HepG2 (cell line): ENCODE results near the gene XPO1. TPM values are rescaled to one million over a fixed set of nuclear protein-coding genes. Genes with fewer than 3 reads are reported as not detected.
A peak's percentile ranks its signal among the peaks of the same experiment; 100 is the strongest.

Source experiments
- ARNT2 ChIP-seq: sonication (generic); formaldehyde crosslinking; IDR thresholded peaks from 2 replicates; pipeline ENCODE4 v1.8.0; 2022; ENCODE audit warnings: mild to moderate bottlenecking, low read depth, missing genetic modification reagents, moderate library complexity
- CSRNP1 ChIP-seq: sonication (generic); formaldehyde crosslinking; IDR thresholded peaks from 2 replicates; pipeline ENCODE4 v1.8.1; 2023; ENCODE audit warnings: mild to moderate bottlenecking, missing genetic modification reagents
- EHMT2 ChIP-seq: fragments of 200-600 bp; sonication (generic); IDR thresholded peaks from 2 replicates; pipeline ENCODE4 v1.7.0; 2017; ENCODE audit warnings: antibody characterized with exemption, low read depth, low read length, borderline replicate concordance
- HOXA5 ChIP-seq: sonication (generic); formaldehyde crosslinking; IDR thresholded peaks from 2 replicates; pipeline ENCODE4 v1.4.0; 2020; ENCODE audit warnings: missing genetic modification reagents
- MIER3 ChIP-seq: IDR thresholded peaks from 2 replicates; pipeline ENCODE4 v1.6.1; 2016; ENCODE audit warnings: missing compliant biosample characterization, borderline replicate concordance
- MTA3 ChIP-seq: sonication (generic); formaldehyde crosslinking; IDR thresholded peaks from 2 replicates; pipeline ENCODE4 v1.4.0; 2020; ENCODE audit warnings: missing genetic modification reagents
- MTF2 ChIP-seq: sonication (generic); formaldehyde crosslinking; IDR thresholded peaks from 2 replicates; pipeline ENCODE4 v1.5.0; 2020; ENCODE audit warnings: missing genetic modification reagents, borderline replicate concordance
- NFATC3 ChIP-seq: sonication (generic); formaldehyde crosslinking; IDR thresholded peaks from 2 replicates; pipeline ENCODE4 v1.5.1; 2020; ENCODE audit warnings: mild to moderate bottlenecking, missing genetic modification reagents
- PBX2 ChIP-seq: IDR thresholded peaks from 2 replicates; pipeline ENCODE4 v1.6.1; 2016; ENCODE audit warnings: control low read depth
- RERE ChIP-seq: IDR thresholded peaks from 2 replicates; pipeline ENCODE4 v1.6.1; 2016; ENCODE audit warnings: low read depth, missing genetic modification reagents, missing compliant biosample characterization
- TAF15 ChIP-seq: fragments of 200-400 bp; formaldehyde crosslinking; IDR thresholded peaks from one replicate; pipeline ENCODE4 v1.6.1; 2018; ENCODE audit warnings: mild to moderate bottlenecking, low read depth, low read length; ENCODE audit not compliant: poor library complexity, severe bottlenecking
- ZBTB8A ChIP-seq: sonication (generic); formaldehyde crosslinking; IDR thresholded peaks from 2 replicates; pipeline ENCODE4 v1.4.0; 2020; ENCODE audit warnings: mild to moderate bottlenecking, low read depth, missing genetic modification reagents, borderline replicate concordance
- ZNF530 ChIP-seq: sonication (generic); formaldehyde crosslinking; IDR thresholded peaks from 2 replicates; pipeline ENCODE4 v1.5.0; 2020; ENCODE audit warnings: low read depth, mild to moderate bottlenecking, missing genetic modification reagents
- ZNF672 ChIP-seq: sonication (generic); formaldehyde crosslinking; IDR thresholded peaks from 2 replicates; pipeline ENCODE4 v1.8.1; 2022; ENCODE audit warnings: missing genetic modification reagents
- ZNF768 ChIP-seq: sonication (generic); formaldehyde crosslinking; IDR thresholded peaks from 2 replicates; pipeline ENCODE4 v1.4.0; 2020; ENCODE audit warnings: missing genetic modification reagents
- ZNF782 ChIP-seq: sonication (generic); formaldehyde crosslinking; IDR thresholded peaks from 2 replicates; pipeline ENCODE4 v1.4.0; 2020; ENCODE audit warnings: missing genetic modification reagents, mild to moderate bottlenecking, borderline replicate concordance
- polyA plus RNA-seq, 8 experiments: library from polyadenylated mRNA; depleted of rRNA in 3 of 8; stranded (reverse) in 7 of 8; unstranded in 1 of 8; fragments of >200 nt; fragmentation: Illumina TruSeq in 4 of 8; extraction: Trizol in 4 of 8; gene quantifications; 2 replicates each; pipeline versions ENCODE4 v1.2.1 to v1.2.3, GENCODE V29; 2011 to 2016; ENCODE audit warnings: low read depth in 4 of 8, missing spikeins in 1 of 8, mixed read lengths in 1 of 8; ENCODE audit not compliant: insufficient read depth in 1 of 8
- total RNA-seq, 5 experiments: library from RNA; depleted of rRNA; stranded (reverse); fragments of >200 nt; fragmentation: Illumina TruSeq; extraction: Trizol; gene quantifications; 2 replicates each; pipeline ENCODE4 v1.2.3, GENCODE V29; 2016; ENCODE audit warnings: low read depth in 1 of 5
- TF ChIP-seq, protein P1 (sequence below): sonication (generic); formaldehyde crosslinking; IDR thresholded peaks from 2 replicates; pipeline ENCODE4 v1.5.1; 2020; ENCODE audit warnings: mild to moderate bottlenecking, missing genetic modification reagents

Gene XPO1
- total and polyA plus RNA-seq, 2 of the 13 experiments (the other 11 are each of a cell fraction or from before 2014, with no cell fraction given): 67.4 to 212 TPM

DNA sequence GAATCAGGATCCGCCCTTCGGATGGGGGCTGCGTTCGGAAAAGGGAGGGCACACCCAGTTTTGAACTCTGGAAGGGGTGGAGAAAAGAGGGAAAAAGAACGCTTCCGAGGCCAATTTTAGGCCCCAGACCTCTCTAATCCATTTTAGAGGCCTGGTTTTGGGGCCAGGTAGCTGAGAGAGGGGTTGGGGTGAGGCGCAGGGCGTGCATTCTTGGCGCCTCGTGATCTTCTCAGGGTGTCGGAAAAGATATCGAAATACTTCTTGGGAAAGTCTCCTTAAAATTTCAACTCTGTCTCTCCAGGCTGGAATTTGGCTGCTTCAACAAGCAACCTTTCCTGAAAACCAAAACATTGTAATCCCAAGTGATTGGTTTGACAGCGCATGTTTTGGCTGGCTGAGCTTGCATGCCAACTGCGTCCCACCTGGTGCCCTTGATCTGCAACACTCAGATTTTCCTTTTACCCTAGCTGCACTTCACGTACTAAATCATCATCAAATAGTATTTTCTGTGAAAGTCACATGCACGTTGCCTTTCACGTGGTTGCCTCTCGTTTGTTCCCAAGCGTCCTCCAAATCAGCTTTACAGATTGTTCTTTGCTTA is 864 bp upstream of the XPO1 start (continued):
- TF ChIP-seq ZBTB8A (CRISPR knock-in tag): no peak; the same call in 1 of the 2 replicates
- no peak for TF ChIP-seq MIER3 (CRISPR knock-in tag)
- TF ChIP-seq HOXA5: no peak
- no peak for TF ChIP-seq MTA3 (CRISPR knock-in tag)
- no peak for TF ChIP-seq ZNF782
- 0 out of 2 replicates have a peak, but pooled peaks have one; percentile 5 for TF ChIP-seq NFATC3 (CRISPR knock-in tag)
- 0 out of 2 replicates have a peak, but pooled peaks have one; percentile 6 for TF ChIP-seq CSRNP1
- TF ChIP-seq RERE (CRISPR knock-in tag): no peak
- no peak for TF ChIP-seq ZNF530 (CRISPR knock-in tag)
- no peak for TF ChIP-seq EHMT2
- TF ChIP-seq, protein P1, sequence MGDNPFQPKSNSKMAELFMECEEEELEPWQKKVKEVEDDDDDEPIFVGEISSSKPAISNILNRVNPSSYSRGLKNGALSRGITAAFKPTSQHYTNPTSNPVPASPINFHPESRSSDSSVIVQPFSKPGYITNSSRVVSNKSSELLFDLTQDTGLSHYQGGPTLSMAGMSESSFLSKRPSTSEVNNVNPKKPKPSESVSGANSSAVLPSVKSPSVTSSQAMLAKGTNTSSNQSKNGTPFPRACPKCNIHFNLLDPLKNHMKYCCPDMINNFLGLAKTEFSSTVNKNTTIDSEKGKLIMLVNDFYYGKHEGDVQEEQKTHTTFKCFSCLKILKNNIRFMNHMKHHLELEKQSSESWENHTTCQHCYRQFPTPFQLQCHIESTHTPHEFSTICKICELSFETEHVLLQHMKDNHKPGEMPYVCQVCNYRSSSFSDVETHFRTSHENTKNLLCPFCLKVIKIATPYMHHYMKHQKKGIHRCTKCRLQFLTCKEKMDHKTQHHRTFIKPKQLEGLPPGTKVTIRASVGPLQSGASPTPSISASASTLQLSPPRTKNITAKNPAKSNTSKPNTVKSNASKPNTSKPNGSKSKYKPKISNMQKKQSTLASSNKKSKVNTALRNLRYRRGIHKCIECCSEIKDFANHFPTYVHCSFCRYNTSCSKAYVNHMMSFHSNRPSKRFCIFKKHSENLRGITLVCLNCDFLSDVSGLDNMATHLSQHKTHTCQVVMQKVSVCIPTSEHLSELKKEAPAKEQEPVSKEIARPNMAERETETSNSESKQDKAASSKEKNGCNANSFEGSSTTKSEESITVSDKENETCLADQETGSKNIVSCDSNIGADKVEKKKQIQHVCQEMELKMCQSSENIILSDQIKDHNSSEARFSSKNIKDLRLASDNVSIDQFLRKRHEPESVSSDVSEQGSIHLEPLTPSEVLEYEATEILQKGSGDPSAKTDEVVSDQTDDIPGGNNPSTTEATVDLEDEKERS (CRISPR knock-in tag): no peak
- TF ChIP-seq TAF15: no peak
- no peak for TF ChIP-seq ZNF768 (CRISPR knock-in tag)
- TF ChIP-seq PBX2 (CRISPR knock-in tag): no peak
- TF ChIP-seq ZNF672 (CRISPR knock-in tag): no peak
- no peak for TF ChIP-seq MTF2 (CRISPR knock-in tag)
- no peak for TF ChIP-seq ARNT2
